ENCODE data around the gene IFNK.

Gene IFNK

DNA sequence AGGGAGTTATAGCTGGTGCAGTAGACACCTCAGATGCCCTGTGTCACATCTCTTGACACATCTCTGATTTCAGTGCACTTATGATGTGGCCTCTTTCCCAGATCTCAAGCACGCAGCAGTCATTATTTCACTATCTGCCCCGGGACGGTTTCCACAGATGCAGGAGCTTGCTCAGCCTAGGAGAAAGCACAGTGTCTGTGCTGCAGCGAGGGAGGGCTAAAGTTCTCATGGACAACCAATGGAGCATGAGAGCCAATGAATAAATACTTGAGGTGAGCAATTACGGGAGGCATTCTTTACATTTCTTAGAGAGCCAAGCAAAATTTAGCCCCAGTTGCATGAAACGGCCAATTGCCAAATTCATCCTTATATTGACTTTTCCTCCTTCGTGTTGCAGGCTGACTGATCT lies 12.9 kb downstream of the IFNK start:
- Histone ChIP-seq H3K9me2 (replicated peaks; ENCODE audit: insufficient read depth, low read length) (no peaks in the 10 kb centered on the region), H3K79me2 (ENCODE audit: insufficient read depth, low read length) (no peaks in the 10 kb centered on the region), H3K36me3 (ENCODE audit: low read length) (no peaks in the 10 kb centered on the region), H3K9me3 (ENCODE audit: insufficient read depth, low read length) (no peaks in the 10 kb centered on the region), H3K9ac (ENCODE audit: low read length) (no peak overlapping the region), H3K4me2 (ENCODE audit: low read depth, low read length, poor library complexity, severe bottlenecking) (no peak overlapping the region), H2AFZ (ENCODE audit: low read depth, low read length, severe bottlenecking) (no peak overlapping the region), H3F3A (ENCODE audit: insufficient read depth) (no peaks in the 10 kb centered on the region), H3K4me3 (ENCODE audit: insufficient read depth, low read length, poor library complexity, severe bottlenecking) (no peak overlapping the region), H3K27ac (ENCODE audit: low read depth, low read length) (no peak overlapping the region), H4K20me1 (ENCODE audit: low read depth, low read length) (no peaks in the 10 kb centered on the region), H3K27me3 (ENCODE audit: low read length) (no peaks in the 10 kb centered on the region)
- TF ChIP-seq EZH2phosphoT487 (conservative IDR thresholded peaks at IDR 0.05; ENCODE audit: low read length) = no peak
- TF ChIP-seq, protein P1, sequence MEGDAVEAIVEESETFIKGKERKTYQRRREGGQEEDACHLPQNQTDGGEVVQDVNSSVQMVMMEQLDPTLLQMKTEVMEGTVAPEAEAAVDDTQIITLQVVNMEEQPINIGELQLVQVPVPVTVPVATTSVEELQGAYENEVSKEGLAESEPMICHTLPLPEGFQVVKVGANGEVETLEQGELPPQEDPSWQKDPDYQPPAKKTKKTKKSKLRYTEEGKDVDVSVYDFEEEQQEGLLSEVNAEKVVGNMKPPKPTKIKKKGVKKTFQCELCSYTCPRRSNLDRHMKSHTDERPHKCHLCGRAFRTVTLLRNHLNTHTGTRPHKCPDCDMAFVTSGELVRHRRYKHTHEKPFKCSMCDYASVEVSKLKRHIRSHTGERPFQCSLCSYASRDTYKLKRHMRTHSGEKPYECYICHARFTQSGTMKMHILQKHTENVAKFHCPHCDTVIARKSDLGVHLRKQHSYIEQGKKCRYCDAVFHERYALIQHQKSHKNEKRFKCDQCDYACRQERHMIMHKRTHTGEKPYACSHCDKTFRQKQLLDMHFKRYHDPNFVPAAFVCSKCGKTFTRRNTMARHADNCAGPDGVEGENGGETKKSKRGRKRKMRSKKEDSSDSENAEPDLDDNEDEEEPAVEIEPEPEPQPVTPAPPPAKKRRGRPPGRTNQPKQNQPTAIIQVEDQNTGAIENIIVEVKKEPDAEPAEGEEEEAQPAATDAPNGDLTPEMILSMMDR (IDR thresholded peaks at IDR 0.05; ENCODE audit: insufficient read depth, low read length, poor library complexity, severe bottlenecking) = no peak

GRCh38 chr9:27537756-27538155 lies 13.7 kb downstream of the IFNK start:
- Histone ChIP-seq H4K20me1 (ENCODE audit: low read depth, low read length) (no peaks in the 10 kb centered on the region), H3K36me3 (ENCODE audit: low read length) (no peaks in the 10 kb centered on the region), H3K27ac (ENCODE audit: low read depth, low read length) (no peak overlapping the region), H3K9ac (ENCODE audit: low read length) (no peak overlapping the region), H3K9me3 (ENCODE audit: insufficient read depth, low read length) (no peaks in the 10 kb centered on the region), H2AFZ (ENCODE audit: low read depth, low read length, severe bottlenecking) (no peak overlapping the region), H3F3A (ENCODE audit: insufficient read depth) (no peaks in the 10 kb centered on the region), H3K9me2 (replicated peaks; ENCODE audit: insufficient read depth, low read length) (no peaks in the 10 kb centered on the region), H3K4me3 (ENCODE audit: insufficient read depth, low read length, poor library complexity, severe bottlenecking) (no peak overlapping the region), H3K4me2 (ENCODE audit: low read depth, low read length, poor library complexity, severe bottlenecking) (no peak overlapping the region), H3K79me2 (ENCODE audit: insufficient read depth, low read length) (no peaks in the 10 kb centered on the region), H3K27me3 (ENCODE audit: low read length) (no peaks in the 10 kb centered on the region)
- TF ChIP-seq, protein P1 (IDR thresholded peaks at IDR 0.05; ENCODE audit: insufficient read depth, low read length, poor library complexity, severe bottlenecking) = no peak
- no peak for TF ChIP-seq EZH2phosphoT487 (conservative IDR thresholded peaks at IDR 0.05; ENCODE audit: low read length)

DNA sequence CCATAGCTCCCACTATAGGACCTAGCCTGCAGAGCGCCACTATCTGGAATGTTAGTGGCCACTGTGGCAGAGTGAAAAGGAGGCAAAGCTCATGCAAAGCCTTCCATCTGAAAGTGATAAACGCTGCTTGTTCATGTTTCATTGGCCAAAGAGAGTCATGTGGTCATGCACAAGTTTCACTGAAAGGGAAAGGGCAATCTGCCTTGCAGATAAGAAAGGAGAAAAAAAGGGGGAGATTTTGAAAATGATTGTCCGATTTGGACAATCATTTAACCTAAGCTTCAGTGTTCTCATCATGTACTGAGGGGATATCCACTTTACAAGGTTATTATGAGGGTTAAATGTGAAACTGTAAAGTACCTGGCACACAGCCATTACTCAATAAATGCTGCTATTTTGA lies 14.6 kb downstream of the IFNK start:
- Histone ChIP-seq H3K27me3 (ENCODE audit: low read length) (no peaks in the 10 kb centered on the region), H3K9ac (ENCODE audit: low read length) (no peak overlapping the region), H3K9me3 (ENCODE audit: insufficient read depth, low read length) (no peaks in the 10 kb centered on the region), H3K4me3 (ENCODE audit: insufficient read depth, low read length, poor library complexity, severe bottlenecking) (no peak overlapping the region), H3K9me2 (replicated peaks; ENCODE audit: insufficient read depth, low read length) (no peaks in the 10 kb centered on the region), H3K36me3 (ENCODE audit: low read length) (no peaks in the 10 kb centered on the region), H3K4me2 (ENCODE audit: low read depth, low read length, poor library complexity, severe bottlenecking) (no peak overlapping the region), H2AFZ (ENCODE audit: low read depth, low read length, severe bottlenecking) (no peak overlapping the region), H4K20me1 (ENCODE audit: low read depth, low read length) (no peaks in the 10 kb centered on the region), H3K27ac (ENCODE audit: low read depth, low read length) (no peak overlapping the region), H3F3A (ENCODE audit: insufficient read depth) (no peaks in the 10 kb centered on the region), H3K79me2 (ENCODE audit: insufficient read depth, low read length) (no peaks in the 10 kb centered on the region)
- no peak for TF ChIP-seq EZH2phosphoT487 (conservative IDR thresholded peaks at IDR 0.05; ENCODE audit: low read length)
- TF ChIP-seq, protein P1 (IDR thresholded peaks at IDR 0.05; ENCODE audit: insufficient read depth, low read length, poor library complexity, severe bottlenecking) = no peak

Data from SU-DHL-6 (cell line).